Measurements from ENCODE around the gene MED13. TPM values are rescaled to one million over a fixed set of nuclear protein-coding genes. Genes with fewer than 3 reads are reported as not detected.

The MED13 gene
- total RNA-seq, 4 donors from 2014 or later = 41.9 to 51.7 (median 49.1) TPM

GRCh38 chr17:62032480-62032879 is 32.6 kb downstream of the MED13 start:
- no peak for DNase-seq (ENCODE audit: extremely low spot score)
- 94% methylated on average over 2 of the region's 2 CpGs for WGBS
- intact Hi-C loops (cut with DNase I) = no loop called here
- Histone ChIP-seq H3K9me3 (no peaks in the 10 kb centered on the region), H3K36me3 (peaks cover 51 to 82% (median 69%) of the 10 kb centered on the region in 4 donors), H3K27ac (replicated peaks in 1 of 4) (no peak overlapping the region), H3K4me1 (peaks cover 0 to 5% (median 2%) of the 10 kb centered on the region in 4 donors), H3K4me3 (no peak overlapping the region), H3K27me3 (no peaks in the 10 kb centered on the region)
- TF ChIP-seq POLR2A (IDR thresholded peaks at IDR 0.05; ENCODE audit: low read depth) = no peak
- TF ChIP-seq CTCF (IDR thresholded peaks at IDR 0.05) = no peak
- no peak for TF ChIP-seq EP300 (IDR thresholded peaks at IDR 0.05)
- TF ChIP-seq POLR2AphosphoS5 (IDR thresholded peaks at IDR 0.05) = no peak

- TF ChIP-seq POLR2A (IDR thresholded peaks at IDR 0.05; ENCODE audit: low read depth) (no peak), POLR2AphosphoS5 (IDR thresholded peaks at IDR 0.05) (no peak), EP300 (IDR thresholded peaks at IDR 0.05) (no peak), CTCF (IDR thresholded peaks at IDR 0.05) (no peak)
- 95% methylated on average over 6 of the region's 6 CpGs for WGBS
- Histone ChIP-seq H3K36me3 (peaks cover 60 to 94% (median 79%) of the 10 kb centered on the region in 4 donors), H3K4me1 (peaks cover 5 to 21% (median 7%) of the 10 kb centered on the region in 4 donors), H3K9me3 (no peaks in the 10 kb centered on the region), H3K27ac (replicated peaks in 1 of 4) (no peak overlapping the region), H3K4me3 (no peak overlapping the region), H3K27me3 (no peaks in the 10 kb centered on the region)
- intact Hi-C loops (cut with DNase I) = no loop called here
- DNase-seq (ENCODE audit: extremely low spot score) = no peak
Measured at GRCh38 chr17:62030264-62030663, 34.8 kb downstream of the MED13 start.

GRCh38 chr17:62024866-62025265 is 40.2 kb downstream of the MED13 start:
- no peak for TF ChIP-seq POLR2AphosphoS5 (IDR thresholded peaks at IDR 0.05)
- TF ChIP-seq EP300 (IDR thresholded peaks at IDR 0.05) = no peak
- TF ChIP-seq CTCF (IDR thresholded peaks at IDR 0.05) = no peak
- TF ChIP-seq POLR2A (IDR thresholded peaks at IDR 0.05; ENCODE audit: low read depth) = no peak
- H3K9me3 ChIP-seq = no peaks in the 10 kb centered on the region
- H3K4me1 ChIP-seq = peaks cover 5 to 17% (median 7%) of the 10 kb centered on the region in 4 donors
- H3K4me3 ChIP-seq = no peak overlapping the region
- 73% methylated on average over 2 of the region's 2 CpGs for WGBS
- H3K27me3 ChIP-seq = no peaks in the 10 kb centered on the region
- intact Hi-C loops (cut with DNase I) = no loop called here
- H3K36me3 ChIP-seq = peaks cover 45 to 88% (median 73%) of the 10 kb centered on the region in 4 donors
- H3K27ac ChIP-seq (replicated peaks in 1 of 4) = no peak overlapping the region
- no peak for DNase-seq (ENCODE audit: extremely low spot score)

- TF ChIP-seq POLR2A (IDR thresholded peaks at IDR 0.05; ENCODE audit: low read depth) (no peak), POLR2AphosphoS5 (IDR thresholded peaks at IDR 0.05) (no peak), CTCF (IDR thresholded peaks at IDR 0.05) (no peak), EP300 (IDR thresholded peaks at IDR 0.05) (no peak)
- H3K36me3 ChIP-seq = peaks cover 7 to 64% (median 37%) of the 10 kb centered on the region in 4 donors
- H3K9me3 ChIP-seq = no peaks in the 10 kb centered on the region
- no peak overlapping the region for H3K4me3 ChIP-seq
- intact Hi-C loops (cut with DNase I) = no loop called here
- no peaks in the 10 kb centered on the region for H3K27me3 ChIP-seq
- no peak overlapping the region for H3K27ac ChIP-seq (replicated peaks in 1 of 4)
- DNase-seq (ENCODE audit: extremely low spot score) = no peak
- peaks cover 5 to 7% (median 6%) of the 10 kb centered on the region in 4 donors for H3K4me1 ChIP-seq
Measured at GRCh38 chr17:62017912-62018311, 47.2 kb downstream of the MED13 start.

GRCh38 chr17:62017496-62017895 is 47.6 kb downstream of the MED13 start:
- 100% methylated on average over 1 of the region's 1 CpG for WGBS
- H3K36me3 ChIP-seq = peaks cover 3 to 64% (median 37%) of the 10 kb centered on the region in 4 donors

More at GRCh38 chr17:62017496-62017895, 47.6 kb downstream of the MED13 start:
- peaks cover 5 to 7% (median 6%) of the 10 kb centered on the region in 4 donors for H3K4me1 ChIP-seq
- intact Hi-C loops (cut with DNase I) = no loop called here
- no peaks in the 10 kb centered on the region for H3K9me3 ChIP-seq
- no peak for DNase-seq (ENCODE audit: extremely low spot score)
- no peak overlapping the region for H3K27ac ChIP-seq (replicated peaks in 1 of 4)
- no peak overlapping the region for H3K4me3 ChIP-seq
- TF ChIP-seq POLR2A (IDR thresholded peaks at IDR 0.05; ENCODE audit: low read depth) = no peak
- TF ChIP-seq EP300 (IDR thresholded peaks at IDR 0.05) = no peak
- no peak for TF ChIP-seq POLR2AphosphoS5 (IDR thresholded peaks at IDR 0.05)
- no peak for TF ChIP-seq CTCF (IDR thresholded peaks at IDR 0.05)
- H3K27me3 ChIP-seq = no peaks in the 10 kb centered on the region
